HUES64 (cell line): ENCODE results near the gene RPAP2.
A peak's percentile ranks its signal among the peaks of the same experiment; 100 is the strongest.
"Not testable (repeated sequence)": the region's sequence is repeated elsewhere in the genome, so short reads cannot be mapped to it uniquely, and the experiment has no call there.

ENCODE experiments used
- H3K27ac ChIP-seq: 2 replicates; pipeline ENCODE4 v1.7.0; 2013; ENCODE audit warnings: low read depth, low read length, inconsistent platforms
- H3K27me3 ChIP-seq: 2 replicates; pipeline ENCODE4 v1.6.1; 2013; ENCODE audit warnings: mild to moderate bottlenecking, low read length; ENCODE audit not compliant: insufficient read depth
- H3K36me3 ChIP-seq: 2 replicates; pipeline ENCODE4 v1.6.1; 2013; ENCODE audit warnings: mild to moderate bottlenecking, low read length; ENCODE audit not compliant: insufficient read depth
- H3K4me1 ChIP-seq: 2 replicates; pipeline ENCODE4 v1.6.1; 2013; ENCODE audit warnings: mild to moderate bottlenecking, low read length, moderate library complexity; ENCODE audit not compliant: insufficient read depth
- H3K4me3 ChIP-seq: 2 replicates; pipeline ENCODE4 v1.5.1; 2013; ENCODE audit warnings: mild to moderate bottlenecking, low read length, moderate library complexity
- H3K9ac ChIP-seq: 2 replicates; pipeline ENCODE4 v1.6.1; 2013; ENCODE audit warnings: mild to moderate bottlenecking, low read depth, low read length
- H3K9me3 ChIP-seq: 2 replicates; pipeline ENCODE4 v1.6.1; 2013; ENCODE audit warnings: low read depth, low read length; ENCODE audit not compliant: insufficient read depth
- WGBS: fragments of 150-250, 120-280 bp; methylation state at CpG from one replicate; pipeline ENCODE4 v1.1.7; 2013; ENCODE audit warnings: missing lambda C conversion rate; 5-methylcytosine and 5-hydroxymethylcytosine counted together

Gene RPAP2

GRCh38 chr1:92430030-92430429 is 131.2 kb downstream of the RPAP2 start:
- Histone ChIP-seq H3K4me3 (no peak overlapping the region), H3K27ac (no peak overlapping the region), H3K9ac (no peak overlapping the region), H3K4me1 (peaks cover 11% of the 10 kb centered on the region), H3K27me3 (no peaks in the 10 kb centered on the region), H3K9me3 (no peaks in the 10 kb centered on the region), H3K36me3 (no peaks in the 10 kb centered on the region)
- WGBS = no CpG with 5 or more reads among the region's 1 CpG

- not testable (repeated sequence) for H3K27me3 ChIP-seq, H3K36me3 ChIP-seq, H3K4me3 ChIP-seq, H3K4me1 ChIP-seq, H3K9me3 ChIP-seq, H3K9ac ChIP-seq, H3K27ac ChIP-seq
- no CpG with 5 or more reads among the region's 1 CpG for WGBS
Observed at GRCh38 chr1:92434572-92434971, 135.7 kb downstream of the RPAP2 start.

GRCh38 chr1:92439291-92439690 is 140.4 kb downstream of the RPAP2 start:
- Histone ChIP-seq H3K9me3 (peaks cover 9% of the 10 kb centered on the region; the same call in 1 of the 2 replicates), H3K27ac (no peak overlapping the region), H3K27me3 (no peaks in the 10 kb centered on the region), H3K4me1 (peaks cover 13% of the 10 kb centered on the region), H3K4me3 (no peak overlapping the region), H3K9ac (no peak overlapping the region), H3K36me3 (no peaks in the 10 kb centered on the region)
- no CpG with 5 or more reads among the region's 1 CpG for WGBS

- Histone ChIP-seq H3K4me1 (peaks cover 17% of the 10 kb centered on the region), H3K27me3 (no peaks in the 10 kb centered on the region), H3K9me3 (peaks cover 9% of the 10 kb centered on the region; the same call in 1 of the 2 replicates), H3K4me3 (no peak overlapping the region), H3K27ac (no peak overlapping the region), H3K36me3 (no peaks in the 10 kb centered on the region), H3K9ac (no peak overlapping the region)
- 90% methylated on average over 9 of the region's 9 CpGs for WGBS
Observed at GRCh38 chr1:92441316-92441696, 142.4 kb downstream of the RPAP2 start.

- no peak overlapping the region for H3K9ac ChIP-seq
- peak overlapping the region; percentile 28 for H3K4me3 ChIP-seq
- H3K9me3 ChIP-seq = peaks cover 6% of the 10 kb centered on the region; the same call in 1 of the 2 replicates
- no peaks in the 10 kb centered on the region for H3K36me3 ChIP-seq
- H3K27me3 ChIP-seq = no peaks in the 10 kb centered on the region
- H3K27ac ChIP-seq = no peak overlapping the region
- 75% methylated on average over 32 of the region's 32 CpGs for WGBS
- peaks cover 20% of the 10 kb centered on the region for H3K4me1 ChIP-seq
Observed at GRCh38 chr1:92441697-92442342, 143.0 kb downstream of the RPAP2 start.

- WGBS = 95% methylated on average over 5 of the region's 5 CpGs
Observed at GRCh38 chr1:92442351-92442750, 143.5 kb downstream of the RPAP2 start.

GRCh38 chr1:92443893-92444292 is 145.0 kb downstream of the RPAP2 start:
- Histone ChIP-seq H3K9ac (no peak overlapping the region), H3K4me1 (peaks cover 28% of the 10 kb centered on the region), H3K9me3 (no peaks in the 10 kb centered on the region), H3K4me3 (no peak overlapping the region), H3K27ac (no peak overlapping the region), H3K27me3 (no peaks in the 10 kb centered on the region), H3K36me3 (no peaks in the 10 kb centered on the region)
- whole genome bisulfite sequencing = 96% methylated on average over 3 of the region's 3 CpGs

More at GRCh38 chr1:92442351-92442750, 143.5 kb downstream of the RPAP2 start:
- Histone ChIP-seq H3K27me3 (no peaks in the 10 kb centered on the region), H3K36me3 (no peaks in the 10 kb centered on the region), H3K9me3 (0 out of 2 replicates have a peak, but pooled peaks cover 1% of the 10 kb centered on the region), H3K4me1 (peaks cover 25% of the 10 kb centered on the region), H3K9ac (no peak overlapping the region), H3K27ac (no peak overlapping the region), H3K4me3 (peak overlapping the region; percentile 28; the same call in 1 of the 2 replicates)

- no peak overlapping the region for H3K27ac ChIP-seq
- no peaks in the 10 kb centered on the region for H3K9me3 ChIP-seq
- WGBS = 93% methylated on average over 1 of the region's 1 CpG
- no peaks in the 10 kb centered on the region for H3K27me3 ChIP-seq
- no peak overlapping the region for H3K4me3 ChIP-seq
- H3K36me3 ChIP-seq = no peaks in the 10 kb centered on the region
- H3K9ac ChIP-seq = no peak overlapping the region
- H3K4me1 ChIP-seq = peaks cover 28% of the 10 kb centered on the region
Observed at GRCh38 chr1:92444351-92444750, 145.5 kb downstream of the RPAP2 start.

- peaks cover 28% of the 10 kb centered on the region for H3K4me1 ChIP-seq
- H3K36me3 ChIP-seq = no peaks in the 10 kb centered on the region
- WGBS = 93% methylated on average over 2 of the region's 2 CpGs
- H3K27me3 ChIP-seq = no peaks in the 10 kb centered on the region
- H3K27ac ChIP-seq = no peak overlapping the region
- no peaks in the 10 kb centered on the region for H3K9me3 ChIP-seq
- no peak overlapping the region for H3K9ac ChIP-seq
- no peak overlapping the region for H3K4me3 ChIP-seq
Observed at GRCh38 chr1:92445865-92446264, 147.0 kb downstream of the RPAP2 start.

- no peaks in the 10 kb centered on the region for H3K9me3 ChIP-seq
- no peaks in the 10 kb centered on the region for H3K27me3 ChIP-seq
- WGBS = 61% methylated on average over 2 of the region's 2 CpGs
- H3K27ac ChIP-seq = no peak overlapping the region
- no peaks in the 10 kb centered on the region for H3K36me3 ChIP-seq
- H3K9ac ChIP-seq = no peak overlapping the region
- peaks cover 26% of the 10 kb centered on the region for H3K4me1 ChIP-seq
- no peak overlapping the region for H3K4me3 ChIP-seq
Observed at GRCh38 chr1:92446546-92446945, 147.7 kb downstream of the RPAP2 start.

GRCh38 chr1:92447033-92447681 is 148.3 kb downstream of the RPAP2 start:
- Histone ChIP-seq H3K36me3 (no peaks in the 10 kb centered on the region), H3K9me3 (no peaks in the 10 kb centered on the region), H3K4me1 (peaks cover 20% of the 10 kb centered on the region), H3K27ac (no peak overlapping the region), H3K9ac (no peak overlapping the region), H3K4me3 (no peak overlapping the region), H3K27me3 (no peaks in the 10 kb centered on the region)
- WGBS = 66% methylated on average over 3 of the region's 3 CpGs
